HG03520 (cell line): ENCODE measurements around the gene CELF1.

ENCODE experiments used
- ATAC-seq: cut with Tn5 transposase; IDR thresholded peaks from one replicate; pipeline ENCODE4 v1.9.1; 2021; ENCODE audit warnings: mild to moderate bottlenecking, moderate library complexity; ENCODE audit not compliant: unreplicated experiment

Gene CELF1

DNA sequence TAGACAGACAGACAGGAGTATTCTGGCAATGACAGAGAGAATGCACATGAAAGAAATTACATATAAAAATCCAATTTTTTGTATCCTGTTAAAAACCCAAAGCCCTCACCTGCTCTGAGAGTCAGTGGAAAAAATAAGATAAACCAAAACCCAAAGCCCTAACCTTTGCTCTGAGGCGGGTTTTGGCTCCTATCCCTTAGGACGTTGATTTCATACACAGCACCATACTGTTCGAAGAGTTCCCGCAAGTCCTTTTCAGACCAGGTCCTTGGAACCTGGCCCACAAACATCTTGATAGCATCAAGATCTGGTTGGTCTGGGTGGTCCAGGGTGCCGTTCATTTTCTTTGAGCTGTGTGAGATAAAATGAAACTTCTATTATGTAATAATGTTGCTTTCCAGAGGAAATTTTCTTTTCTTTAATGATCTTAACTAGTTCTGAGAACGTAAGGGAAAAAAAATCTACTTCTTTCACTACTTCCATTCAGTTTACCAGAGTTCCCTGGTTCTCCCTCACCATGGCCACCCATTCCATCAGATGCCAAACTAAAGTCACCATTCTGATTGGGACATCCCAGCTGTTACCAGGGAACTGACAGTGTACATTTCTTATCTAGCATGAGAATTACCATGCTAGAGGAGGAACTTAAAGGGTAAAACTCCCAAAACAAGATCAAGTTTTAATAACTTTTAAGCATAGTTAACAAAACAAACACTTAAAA, 64.1 kb downstream of the CELF1 start:
- no peak for ATAC-seq

DNA sequence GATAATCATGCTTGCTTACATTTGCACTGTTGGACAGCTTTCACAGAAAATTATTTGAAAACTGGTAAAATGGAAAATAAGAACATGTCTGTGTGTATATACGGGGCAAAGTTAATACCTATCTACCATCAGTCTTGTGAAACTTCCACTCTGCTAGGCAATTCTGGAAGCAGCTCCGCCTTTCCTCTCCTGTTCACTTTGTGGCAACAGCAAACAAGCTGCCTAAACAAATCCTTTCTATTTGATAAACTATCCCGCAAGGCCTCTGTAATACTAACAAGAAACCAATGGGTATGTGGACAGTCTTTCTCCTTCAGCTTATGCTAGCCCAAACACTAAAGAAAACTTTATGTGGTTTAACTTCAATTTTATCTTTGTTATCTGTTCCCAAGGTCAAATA, 64.8 kb downstream of the CELF1 start:
- no peak for ATAC-seq

DNA sequence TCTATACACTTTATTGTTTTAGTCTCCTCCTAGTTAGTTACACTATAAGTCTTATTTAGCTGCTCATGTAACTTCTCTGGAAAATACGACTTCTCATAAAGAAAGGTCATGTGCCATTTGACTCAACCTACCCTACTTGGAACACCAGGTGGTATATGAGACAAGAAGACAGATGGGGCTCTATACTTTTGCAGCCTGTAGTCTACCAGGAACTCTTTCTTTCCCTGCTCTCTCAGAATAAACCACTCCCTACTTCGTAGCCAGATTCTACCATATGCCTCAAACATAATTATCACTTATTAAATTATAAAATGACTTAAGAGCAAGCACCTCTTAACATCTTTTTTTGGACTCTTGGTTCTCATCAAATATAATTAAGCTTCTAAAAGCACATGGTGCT, 65.5 kb downstream of the CELF1 start:
- ATAC-seq, result no peak

DNA sequence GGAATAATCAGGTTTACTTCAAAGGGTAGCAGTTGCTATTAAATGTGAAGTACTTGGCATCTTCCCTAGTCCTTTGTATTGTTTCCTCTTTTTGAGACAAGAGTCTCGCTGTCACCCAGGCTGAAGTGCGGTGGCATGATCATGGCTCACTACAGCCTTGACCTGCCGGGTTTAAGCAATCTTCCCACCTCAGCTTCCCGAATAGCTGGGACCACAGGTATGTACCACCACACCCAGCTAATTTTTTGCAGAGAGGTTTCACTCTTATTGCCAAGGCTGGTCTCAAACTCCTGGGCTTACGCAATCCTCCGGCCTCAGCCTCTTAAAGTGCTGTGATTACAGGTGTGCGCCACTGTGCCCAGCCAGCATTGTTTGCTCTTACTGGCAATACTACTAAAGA, 67.8 kb downstream of the CELF1 start:
- ATAC-seq, result no peak

DNA sequence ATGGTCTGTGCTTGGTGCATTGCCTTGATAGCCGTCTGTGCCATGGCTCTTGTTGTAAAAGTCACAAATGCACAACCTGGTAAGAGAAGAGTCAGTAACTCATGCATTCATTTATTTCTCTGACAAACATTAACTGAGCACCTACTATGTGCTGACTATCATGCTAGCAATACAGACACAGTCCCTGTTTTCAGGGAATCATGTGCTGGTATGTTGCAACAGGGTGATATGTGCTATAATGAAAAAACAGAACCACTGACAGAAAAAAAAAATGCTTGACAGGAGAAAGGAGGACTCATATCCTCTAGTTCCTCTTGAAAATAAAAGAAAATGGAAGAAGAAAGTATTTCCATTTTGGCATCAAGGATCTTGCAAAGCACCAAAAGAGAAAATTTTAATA, 69.5 kb downstream of the CELF1 start:
- ATAC-seq, result no peak

DNA sequence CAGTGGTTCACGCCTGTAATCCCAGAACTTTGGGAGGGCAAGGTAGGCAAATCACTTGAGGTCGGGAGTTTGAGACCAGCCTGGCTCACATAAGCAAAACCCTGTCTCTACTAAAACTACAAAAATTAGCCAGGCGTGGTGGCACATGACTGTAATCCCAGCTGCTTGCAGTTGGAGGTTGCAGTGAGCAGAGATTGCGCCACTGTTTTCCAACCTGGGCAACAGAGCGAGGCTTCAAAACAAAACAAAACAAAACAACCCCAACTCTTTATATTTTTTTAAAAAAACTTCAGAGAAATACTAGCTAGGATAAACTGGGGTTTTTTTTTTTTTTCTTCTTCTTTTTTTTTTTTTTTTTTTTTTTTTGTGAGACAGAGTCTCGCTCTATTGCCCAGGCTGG, 72.2 kb downstream of the CELF1 start:
- ATAC-seq, result no peak

DNA sequence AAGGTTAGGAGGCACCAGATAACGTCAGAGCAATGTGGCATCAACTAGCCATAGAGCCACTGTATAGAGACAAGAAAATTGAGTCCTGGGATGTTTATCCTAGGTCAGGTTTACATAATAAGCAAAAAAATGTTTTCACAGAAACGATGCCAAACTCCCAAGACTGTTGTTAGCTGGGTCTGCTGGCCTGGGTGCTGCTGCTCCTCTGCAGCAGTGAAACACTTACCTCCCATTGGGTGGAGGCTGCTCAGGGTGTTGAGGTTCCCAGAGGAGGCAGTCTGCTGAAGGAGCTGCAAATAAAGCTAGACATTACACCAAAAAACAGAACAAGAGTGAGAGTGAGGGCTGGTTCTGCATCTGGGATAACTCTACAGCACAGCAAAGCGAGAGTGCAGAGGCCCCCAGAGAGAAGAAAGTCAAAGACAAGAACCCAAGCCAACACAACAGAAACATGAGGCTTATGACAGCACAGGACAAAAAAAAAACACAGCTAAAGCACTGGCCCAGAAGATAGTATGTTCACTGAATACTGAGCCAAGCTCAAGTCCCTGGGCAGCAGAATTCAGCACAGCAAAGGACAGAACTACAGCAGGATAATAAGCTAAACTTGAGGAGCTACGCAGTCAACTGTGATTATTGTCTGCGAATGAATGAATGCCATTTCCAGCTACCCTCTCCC, 74.1 kb downstream of the CELF1 start:
- no peak for ATAC-seq

DNA sequence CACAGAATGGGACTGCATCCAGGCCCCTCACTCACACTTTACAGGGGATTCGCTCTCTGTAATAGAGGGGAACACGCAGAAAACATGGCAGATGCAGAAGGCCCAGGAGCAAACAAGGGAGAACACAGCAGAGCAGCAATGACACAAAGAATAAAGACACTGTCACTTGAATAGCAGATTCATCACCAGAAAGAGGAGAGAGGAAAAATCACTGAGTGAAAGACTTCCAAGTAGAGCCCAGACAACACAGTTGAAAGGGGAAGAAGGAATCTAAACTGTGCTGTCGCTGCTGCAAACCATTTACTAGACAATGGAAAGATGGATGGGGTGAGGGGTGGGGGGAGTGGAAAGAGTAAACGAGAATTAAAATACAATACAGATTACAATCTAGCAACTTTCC, 75.2 kb downstream of the CELF1 start:
- no peak for ATAC-seq

DNA sequence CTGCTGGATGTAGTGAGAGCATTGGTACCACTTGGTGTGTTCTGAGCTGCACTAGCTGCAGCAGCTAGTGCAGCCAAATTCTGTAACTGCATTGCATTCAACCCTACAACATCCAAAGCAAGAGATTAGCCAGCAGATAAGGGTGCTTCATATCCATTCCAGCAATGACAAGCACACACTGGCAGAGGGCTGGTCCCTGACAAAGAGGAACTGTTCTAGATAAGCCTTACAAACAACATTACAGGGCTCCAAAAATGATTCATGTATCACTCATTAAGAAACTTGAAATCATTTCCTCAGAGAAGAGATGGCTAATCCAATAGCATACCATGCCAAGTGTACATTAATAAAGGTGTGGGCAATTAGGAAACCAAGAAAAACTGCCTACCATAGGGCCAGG, 75.6 kb downstream of the CELF1 start:
- ATAC-seq, result no peak

DNA sequence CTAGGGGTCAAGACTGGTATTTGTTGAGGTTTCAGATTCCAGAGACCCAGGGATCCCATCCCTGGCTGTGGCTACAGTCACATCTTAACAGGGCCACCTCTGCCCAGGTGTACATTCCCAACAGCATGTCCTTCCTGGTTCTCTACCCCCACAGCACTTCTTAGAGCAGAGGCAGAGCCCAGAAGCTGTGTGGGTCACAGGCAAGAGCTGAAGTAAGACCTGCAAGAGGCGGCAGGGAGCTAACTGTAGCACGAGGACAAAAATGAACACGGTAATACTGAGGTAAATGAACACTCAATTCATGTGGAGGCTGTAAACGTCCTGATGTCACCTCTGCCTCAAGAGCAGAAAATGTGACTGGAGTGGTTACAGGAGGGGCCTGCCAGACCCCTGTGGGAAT, 82.3 kb downstream of the CELF1 start:
- no peak for ATAC-seq

DNA sequence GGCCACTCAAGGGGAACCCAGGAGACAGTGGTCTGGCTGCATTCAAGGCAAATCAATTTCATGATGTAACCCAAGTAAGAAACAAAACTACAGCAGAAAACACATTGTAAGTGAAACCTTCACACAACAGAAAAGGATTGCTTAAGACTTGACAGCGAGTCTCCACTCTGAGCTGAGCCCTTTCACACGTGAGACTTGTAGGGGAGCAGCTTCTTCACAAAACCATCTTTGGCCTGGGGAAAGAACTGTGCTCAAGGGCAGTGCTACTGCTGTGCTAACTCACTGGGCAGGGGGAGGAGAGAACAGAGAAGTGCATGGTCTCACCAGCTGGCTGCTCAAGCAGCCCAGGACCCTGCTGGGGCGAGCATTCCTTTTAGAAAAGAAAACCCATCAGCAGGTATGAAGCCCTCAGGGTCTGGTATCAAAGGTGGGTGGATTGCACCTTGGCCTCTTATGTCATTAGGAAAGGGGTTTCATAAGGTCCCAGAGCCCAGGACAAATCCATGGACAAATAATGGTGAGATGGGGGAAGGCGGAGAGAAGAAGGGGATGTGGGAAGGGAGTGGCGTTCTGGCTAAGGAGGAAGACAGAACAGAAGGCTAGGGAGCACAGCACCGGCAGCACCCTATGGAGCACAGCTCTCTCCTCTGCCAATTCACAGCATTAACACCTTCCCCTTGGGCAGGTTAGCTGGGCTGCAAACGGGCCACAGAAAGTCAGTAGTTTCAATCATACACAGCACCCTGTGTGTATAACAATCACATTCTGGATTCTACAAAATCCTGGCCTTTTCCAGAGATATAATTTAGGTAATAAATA, 83.4 kb downstream of the CELF1 start:
- no peak for ATAC-seq

DNA sequence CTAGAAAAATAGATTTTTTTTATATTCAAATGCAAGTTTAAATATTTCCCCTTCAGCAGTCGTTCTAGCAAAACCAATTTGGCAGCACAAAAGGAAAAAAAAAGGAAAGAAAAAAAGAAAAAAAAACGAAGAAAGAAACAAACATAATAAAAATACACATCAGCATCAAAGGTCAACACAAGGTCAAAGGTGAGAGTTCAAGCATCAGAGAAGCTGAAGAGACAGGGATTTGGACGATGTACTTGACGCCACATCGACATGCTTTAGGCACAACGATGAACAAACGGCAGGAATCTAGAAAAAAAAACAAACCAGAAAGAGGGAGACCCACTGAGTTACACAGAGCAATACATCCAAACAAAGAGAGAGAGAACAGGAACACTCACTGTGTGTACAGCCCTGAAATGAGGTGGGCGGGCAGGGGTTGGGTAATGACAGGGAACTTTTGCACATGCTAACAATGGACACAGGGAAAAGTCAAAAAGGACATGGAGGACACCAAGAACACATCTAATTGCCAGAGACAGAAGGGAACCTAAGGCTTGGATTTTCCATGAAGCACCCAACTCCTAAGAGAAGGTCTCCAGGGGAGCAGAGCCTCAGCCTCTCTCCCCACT, 84.2 kb downstream of the CELF1 start:
- no peak for ATAC-seq

DNA sequence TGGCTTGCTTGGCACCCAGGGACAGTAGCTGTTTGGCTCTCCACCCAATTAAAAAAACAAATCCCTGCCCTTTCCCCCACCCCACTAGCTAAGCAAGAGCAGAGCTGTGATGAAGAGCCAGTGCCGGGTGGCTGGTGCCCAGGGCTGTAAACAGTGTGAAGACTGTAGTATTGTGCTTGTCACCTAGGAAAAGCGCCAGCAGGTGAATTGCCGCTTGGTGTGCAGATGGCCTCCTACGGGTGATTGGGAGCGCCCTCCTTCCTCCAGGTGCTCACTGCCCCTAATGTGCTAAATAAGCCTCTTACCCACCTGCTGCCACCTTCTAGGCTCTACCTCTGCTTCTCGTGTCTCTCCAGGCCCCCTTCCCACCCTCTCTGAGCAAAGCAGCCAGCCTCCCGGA, 85.6 kb downstream of the CELF1 start:
- ATAC-seq, result no peak

DNA sequence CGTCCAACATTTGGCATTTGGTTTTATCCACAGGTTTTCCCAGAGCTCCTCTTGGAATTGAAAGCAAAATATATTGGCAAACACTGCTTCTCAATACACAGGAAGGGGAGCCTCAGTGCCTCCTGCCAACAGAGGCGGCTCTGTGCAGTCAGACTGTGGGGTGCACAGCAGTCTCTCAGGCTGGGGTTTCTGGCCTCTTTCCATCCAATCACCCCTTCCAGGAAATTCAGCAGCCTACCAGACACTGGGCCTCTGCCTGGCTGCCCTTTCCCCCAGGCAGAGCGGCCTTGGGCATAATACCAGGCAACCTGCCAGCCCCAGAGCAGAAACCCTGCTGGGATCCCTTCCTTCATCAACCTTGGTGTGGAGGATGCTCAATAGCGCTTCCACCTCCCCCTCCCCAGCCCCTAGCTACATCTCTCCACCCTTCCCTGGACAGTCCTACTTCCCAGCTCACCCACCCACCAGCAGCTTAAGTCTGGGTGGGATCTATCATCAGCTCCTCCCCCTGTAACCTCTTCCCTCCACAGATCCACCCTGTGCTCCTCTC, 86.2 kb downstream of the CELF1 start:
- no peak for ATAC-seq

DNA sequence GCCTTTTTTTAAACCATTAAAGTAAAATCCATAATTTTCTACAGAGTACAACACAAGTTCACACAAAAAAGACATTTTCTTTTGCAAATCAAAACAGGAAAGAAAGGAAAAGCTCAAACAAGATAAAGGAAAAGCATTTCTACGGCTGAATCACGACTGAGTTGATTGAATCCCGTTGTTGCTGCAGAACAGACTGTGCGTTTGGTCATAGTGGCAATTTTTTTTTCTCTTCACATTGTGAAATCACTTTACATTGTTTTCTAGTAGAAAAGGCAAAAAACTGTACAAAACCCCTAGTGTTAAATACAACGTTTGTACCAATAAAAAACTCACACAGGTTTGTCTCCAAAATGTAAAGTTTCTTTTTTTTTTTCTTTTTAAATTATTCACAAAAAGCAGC, 86.7 kb downstream of the CELF1 start:
- no peak for ATAC-seq

DNA sequence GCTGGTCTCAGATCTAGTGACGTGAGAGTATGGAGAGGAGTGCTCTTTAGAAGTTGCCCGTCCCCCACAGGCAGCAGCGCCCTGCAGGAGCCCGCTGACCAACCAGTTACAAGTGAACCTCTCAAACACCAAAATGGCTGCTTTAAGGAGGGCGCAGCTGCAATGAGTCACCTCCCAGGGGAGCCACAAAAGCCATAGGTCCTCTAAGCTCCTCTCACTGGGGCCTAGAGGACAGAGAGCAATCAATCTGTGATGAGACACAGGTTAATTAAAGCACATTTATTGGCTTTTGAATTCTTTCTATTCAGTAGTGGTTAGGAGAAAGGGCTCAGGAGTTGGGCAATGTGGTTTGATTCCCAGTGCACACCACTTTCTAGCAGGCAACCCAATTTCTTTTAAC, 88.4 kb downstream of the CELF1 start:
- no peak for ATAC-seq

DNA sequence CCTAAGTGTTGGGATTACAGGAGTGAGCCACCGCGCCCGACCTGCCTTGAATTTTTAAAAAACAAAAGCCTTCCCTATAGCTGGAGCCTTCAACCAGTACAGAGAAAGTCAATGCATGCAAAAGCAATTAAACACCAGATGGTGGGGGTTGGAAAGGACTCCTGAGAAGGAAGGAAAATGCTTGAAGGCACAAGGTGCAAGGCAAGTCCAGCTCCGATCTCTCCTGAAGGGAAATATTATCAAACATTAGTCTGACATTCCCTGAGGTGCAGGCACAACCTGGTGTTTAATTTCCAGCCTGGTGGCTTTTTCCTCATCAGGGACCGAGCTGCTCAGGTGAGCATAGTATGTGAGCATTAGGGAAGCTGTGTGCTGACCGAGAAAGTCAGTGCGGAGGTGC, 91.1 kb downstream of the CELF1 start:
- ATAC-seq, result no peak

DNA sequence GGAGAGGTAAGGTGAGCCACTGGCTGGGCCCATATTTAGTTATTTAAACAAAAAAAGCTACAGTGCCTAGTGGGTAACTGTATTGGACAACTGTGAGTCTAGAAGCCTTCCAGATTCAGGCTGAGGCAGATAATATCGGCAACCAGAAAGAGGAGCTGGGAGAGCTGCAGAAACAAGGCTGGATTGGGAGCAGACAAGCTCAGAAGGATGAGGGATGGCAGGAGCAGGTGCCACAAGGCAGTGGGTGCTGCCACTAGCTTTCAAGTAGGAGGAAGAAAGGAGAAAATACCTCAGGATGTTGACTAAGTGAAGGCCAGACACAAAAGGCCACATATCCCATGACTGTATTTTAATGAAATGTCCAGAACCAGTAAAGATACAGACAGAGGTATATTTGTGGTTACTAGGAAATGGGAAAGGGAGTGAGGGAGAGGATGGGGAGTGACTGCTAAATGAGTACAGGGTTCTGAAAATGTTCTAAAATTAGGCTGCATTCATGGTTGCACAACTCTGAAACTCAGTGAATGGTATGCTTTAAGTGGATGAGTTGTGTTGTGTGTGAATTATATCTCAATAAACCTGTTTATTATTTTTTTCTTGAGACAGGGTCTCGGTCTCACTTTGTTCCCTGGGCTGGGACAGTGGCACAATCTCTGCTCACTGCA, 92.2 kb downstream of the CELF1 start:
- no peak for ATAC-seq

DNA sequence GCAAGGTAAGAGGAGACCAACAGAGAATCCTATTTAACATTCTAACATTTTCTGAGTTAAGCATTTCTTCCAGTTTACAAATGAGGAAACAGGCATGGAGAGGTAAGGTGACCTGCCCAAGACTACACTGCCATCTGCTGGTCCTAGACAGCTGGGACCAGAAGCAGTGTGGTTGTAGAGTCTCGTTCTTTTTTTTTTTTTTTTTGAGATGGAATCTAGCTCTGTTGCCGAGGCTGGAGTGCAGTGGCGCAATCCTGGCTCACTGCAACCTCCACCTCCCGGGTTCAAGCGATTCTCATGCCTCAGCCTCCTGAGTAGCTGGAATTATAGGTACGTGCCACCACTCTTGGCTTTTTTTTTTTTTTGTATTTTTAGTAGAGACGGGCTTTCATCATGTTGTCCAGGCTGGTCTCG, 98.7 kb downstream of the CELF1 start:
- ATAC-seq, result peak; percentile 81

DNA sequence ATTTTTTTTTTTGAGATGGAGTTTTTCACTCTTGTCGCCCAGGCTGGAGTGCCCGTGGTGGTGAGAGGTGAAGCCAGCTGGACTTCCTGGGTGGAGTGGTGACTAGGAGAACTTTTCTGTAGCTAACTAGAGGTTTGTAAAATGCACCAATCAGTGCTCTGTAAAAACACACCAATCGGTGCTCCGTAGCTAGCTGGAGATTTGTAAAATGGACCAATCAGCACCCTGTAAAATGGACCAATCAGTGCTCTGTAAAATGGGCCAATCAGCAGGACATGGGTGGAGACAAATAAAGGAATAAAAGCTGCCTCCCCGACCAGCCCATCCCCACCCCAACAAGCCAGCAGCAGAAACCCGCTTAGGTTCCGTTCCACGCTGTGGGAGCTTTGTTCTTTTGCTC, 99.6 kb downstream of the CELF1 start:
- no peak for ATAC-seq

DNA sequence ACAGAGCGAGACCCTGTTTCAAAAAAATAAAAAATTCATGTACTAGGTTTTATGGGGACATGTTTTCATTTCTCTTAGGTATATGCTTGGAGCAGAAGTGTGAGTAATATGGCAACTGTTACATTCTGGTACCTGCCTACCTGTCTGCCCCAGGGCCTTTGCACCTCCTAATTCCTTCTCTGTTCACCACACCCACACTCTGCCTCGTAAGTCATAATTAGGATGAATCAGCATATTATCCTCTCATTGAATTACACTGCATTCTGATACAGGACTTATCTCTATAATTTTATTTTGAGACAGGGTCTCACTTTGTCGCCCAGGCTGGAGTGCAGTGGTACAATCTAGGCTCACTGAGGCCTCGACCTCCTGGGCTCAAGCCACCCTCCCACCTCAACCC, 100.9 kb downstream of the CELF1 start:
- no peak for ATAC-seq
